Measurements from ENCODE around the gene SRBD1.

The SRBD1 gene

GRCh38 chr2:45354776-45355175 lies 256.3 kb downstream of the SRBD1 start:
- no peak for TF ChIP-seq CTCF (IDR thresholded peaks at IDR 0.05; ENCODE audit: control insufficient read depth, insufficient read depth, low read depth, low read length, missing control alignments)
- DNase-seq (ENCODE audit: low read depth): no peak
- H3K4me3 ChIP-seq (ENCODE audit: control insufficient read depth, low read depth, low read length): no peak overlapping the region

- peak; percentile 92 for DNase-seq (ENCODE audit: low read depth)
- no peak for TF ChIP-seq CTCF (IDR thresholded peaks at IDR 0.05; ENCODE audit: control insufficient read depth, insufficient read depth, low read depth, low read length, missing control alignments)
- no peak overlapping the region for H3K4me3 ChIP-seq (ENCODE audit: control insufficient read depth, low read depth, low read length)
Measured at GRCh38 chr2:45353879-45354278, 257.2 kb downstream of the SRBD1 start.

DNA sequence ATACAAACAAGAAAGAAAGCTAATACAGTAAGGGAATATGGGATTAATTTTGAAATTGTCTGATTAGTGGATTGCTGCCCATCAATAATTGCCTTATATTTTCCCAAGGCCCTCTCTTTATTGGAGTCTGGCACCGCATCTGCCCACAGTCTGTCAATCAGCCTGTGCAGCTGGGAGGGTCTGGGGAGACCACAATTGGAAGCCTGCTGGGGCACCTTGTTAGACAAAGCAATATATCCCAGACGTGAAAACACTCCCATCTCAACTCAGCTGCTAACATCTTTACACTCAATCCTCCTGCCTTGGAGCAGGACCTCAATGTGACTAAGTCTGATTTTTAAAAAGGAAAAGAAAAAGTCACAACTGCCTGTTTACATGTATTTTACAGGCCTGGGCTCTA lies 258.6 kb downstream of the SRBD1 start:
- TF ChIP-seq CTCF (IDR thresholded peaks at IDR 0.05; ENCODE audit: control insufficient read depth, insufficient read depth, low read depth, low read length, missing control alignments): no peak
- no peak overlapping the region for H3K4me3 ChIP-seq (ENCODE audit: control insufficient read depth, low read depth, low read length)
- DNase-seq (ENCODE audit: low read depth): no peak

GRCh38 chr2:45345331-45346234 lies 265.5 kb downstream of the SRBD1 start:
- no peak for DNase-seq (ENCODE audit: low read depth)
- no peak for TF ChIP-seq CTCF (IDR thresholded peaks at IDR 0.05; ENCODE audit: control insufficient read depth, insufficient read depth, low read depth, low read length, missing control alignments)
- H3K4me3 ChIP-seq (ENCODE audit: control insufficient read depth, low read depth, low read length): no peak overlapping the region

- DNase-seq (ENCODE audit: low read depth): no peak
- no peak overlapping the region for H3K4me3 ChIP-seq (ENCODE audit: control insufficient read depth, low read depth, low read length)
- no peak for TF ChIP-seq CTCF (IDR thresholded peaks at IDR 0.05; ENCODE audit: control insufficient read depth, insufficient read depth, low read depth, low read length, missing control alignments)
Measured at GRCh38 chr2:45344502-45344901, 266.6 kb downstream of the SRBD1 start.

- DNase-seq (ENCODE audit: low read depth): no peak
- TF ChIP-seq CTCF (IDR thresholded peaks at IDR 0.05; ENCODE audit: control insufficient read depth, insufficient read depth, low read depth, low read length, missing control alignments): no peak
- no peak overlapping the region for H3K4me3 ChIP-seq (ENCODE audit: control insufficient read depth, low read depth, low read length)
Measured at GRCh38 chr2:45344071-45344470, 267.0 kb downstream of the SRBD1 start.

Measured in AG09309 (cell line).